Measurements from ENCODE around the gene RUNX3.

RUNX3 gene

GRCh38 chr1:24970399-24970753, 40.3 kb upstream of the RUNX3 start:
- Histone ChIP-seq H3K27ac (replicated peaks; ENCODE audit: low read length) (no peak overlapping the region), H3K23ac (ENCODE audit: low read depth, low read length, poor library complexity) (peak overlapping the region; percentile 62), H2BK12ac (ENCODE audit: low read length) (peak overlapping the region; percentile 61), H3K14ac (ENCODE audit: low read length) (no peak overlapping the region), H3K27me3 (ENCODE audit: control insufficient read depth in 3 of 3, insufficient read depth in 3 of 3, low read depth in 1 of 3, low read length in 3 of 3) (peaks cover 0 to 6% (median 0%) of the 10 kb centered on the region in 3 experiments), H3K4ac (ENCODE audit: low read length) (no peak overlapping the region), H3K4me3 (ENCODE audit: low read length in 2 of 2) (no peak overlapping the region), H2BK5ac (ENCODE audit: low read length) (no peak overlapping the region), H2AK5ac (ENCODE audit: low read depth, low read length) (no peak overlapping the region), H3K4me2 (ENCODE audit: insufficient read depth, low read length, poor library complexity, severe bottlenecking) (no peak overlapping the region), H3K79me1 (ENCODE audit: low read depth, low read length) (no peaks in the 10 kb centered on the region), H3K4me1 (ENCODE audit: control insufficient read depth in 2 of 2, insufficient read depth in 1 of 2, low read depth in 1 of 2, low read length in 2 of 2) (peaks cover 7 to 16% of the 10 kb centered on the region in 2 donors), H4K8ac (ENCODE audit: low read depth, low read length) (no peak overlapping the region), H2BK120ac (ENCODE audit: low read depth, low read length) (no peak overlapping the region), H2AFZ (ENCODE audit: low read length) (peak overlapping the region; percentile 50), H3K36me3 (replicated peaks in 1 of 2; ENCODE audit: control insufficient read depth in 2 of 2, insufficient read depth in 2 of 2, low read length in 2 of 2) (no peaks in the 10 kb centered on the region), H3K18ac (ENCODE audit: low read length) (peak overlapping the region; percentile 93), H4K91ac (ENCODE audit: low read depth, low read length, poor library complexity) (no peak overlapping the region), H3K9ac (ENCODE audit: low read depth, low read length, poor library complexity) (peak overlapping the region; percentile 32), H2BK15ac (ENCODE audit: low read length) (peak overlapping the region; percentile 51), H3K9me3 (replicated peaks in 1 of 2; ENCODE audit: control insufficient read depth in 2 of 2, insufficient read depth in 1 of 2, low read depth in 1 of 2, low read length in 2 of 2) (peaks cover 5 to 8% of the 10 kb centered on the region in 2 donors)
- DNase-seq (ENCODE audit: low spot score) = no peak
- WGBS, 2 donors (ENCODE audit: extremely low coverage in 2 of 2, insufficient read length in 2 of 2, insufficient replicate concordance in 1 of 2) = no CpG with 5 or more reads among the region's 13 CpGs

- Histone ChIP-seq H2BK120ac (ENCODE audit: low read depth, low read length) (no peak overlapping the region), H4K91ac (ENCODE audit: low read depth, low read length, poor library complexity) (peak overlapping the region; percentile 48), H3K14ac (ENCODE audit: low read length) (no peak overlapping the region)
These were observed 39.7 kb upstream of the RUNX3 start for GRCh38 chr1:24969596-24970398.

GRCh38 chr1:24968941-24969585, 39.0 kb upstream of the RUNX3 start:
- peaks cover 7 to 16% of the 10 kb centered on the region in 2 donors for H3K4me1 ChIP-seq (ENCODE audit: control insufficient read depth in 2 of 2, insufficient read depth in 1 of 2, low read depth in 1 of 2, low read length in 2 of 2)

More at GRCh38 chr1:24969596-24970398, 39.7 kb upstream of the RUNX3 start:
- Histone ChIP-seq H2AK5ac (ENCODE audit: low read depth, low read length) (peak overlapping the region; percentile 15), H3K36me3 (replicated peaks in 1 of 2; ENCODE audit: control insufficient read depth in 2 of 2, insufficient read depth in 2 of 2, low read length in 2 of 2) (no peaks in the 10 kb centered on the region), H3K4ac (ENCODE audit: low read length) (no peak overlapping the region), H3K18ac (ENCODE audit: low read length) (peak overlapping the region; percentile 93), H3K4me3 (ENCODE audit: low read length in 2 of 2) (no peak overlapping the region), H3K27ac (replicated peaks; ENCODE audit: low read length) (no peak overlapping the region), H3K23ac (ENCODE audit: low read depth, low read length, poor library complexity) (peak overlapping the region; percentile 62), H2AFZ (ENCODE audit: low read length) (peak overlapping the region; percentile 50), H3K9ac (ENCODE audit: low read depth, low read length, poor library complexity) (no peak overlapping the region), H4K8ac (ENCODE audit: low read depth, low read length) (no peak overlapping the region), H2BK12ac (ENCODE audit: low read length) (no peak overlapping the region), H3K4me1 (ENCODE audit: control insufficient read depth in 2 of 2, insufficient read depth in 1 of 2, low read depth in 1 of 2, low read length in 2 of 2) (peaks cover 7 to 16% of the 10 kb centered on the region in 2 donors), H2BK15ac (ENCODE audit: low read length) (peak overlapping the region; percentile 51), H2BK5ac (ENCODE audit: low read length) (peak overlapping the region; percentile 16), H3K4me2 (ENCODE audit: insufficient read depth, low read length, poor library complexity, severe bottlenecking) (no peak overlapping the region), H3K79me1 (ENCODE audit: low read depth, low read length) (no peaks in the 10 kb centered on the region), H3K27me3 (ENCODE audit: control insufficient read depth in 3 of 3, insufficient read depth in 3 of 3, low read depth in 1 of 3, low read length in 3 of 3) (peaks cover 0 to 6% (median 0%) of the 10 kb centered on the region in 3 experiments), H3K9me3 (replicated peaks in 1 of 2; ENCODE audit: control insufficient read depth in 2 of 2, insufficient read depth in 1 of 2, low read depth in 1 of 2, low read length in 2 of 2) (peaks cover 2 to 3% of the 10 kb centered on the region in 2 donors)
- DNase-seq (ENCODE audit: low spot score) = no peak
- no CpG with 5 or more reads among the region's 26 CpGs for WGBS, 2 donors (ENCODE audit: extremely low coverage in 2 of 2, insufficient read length in 2 of 2, insufficient replicate concordance in 1 of 2)

GRCh38 chr1:24967962-24968361, 37.9 kb upstream of the RUNX3 start:
- Histone ChIP-seq H3K4ac (ENCODE audit: low read length) (no peak overlapping the region), H3K18ac (ENCODE audit: low read length) (no peak overlapping the region), H3K4me1 (ENCODE audit: control insufficient read depth in 2 of 2, insufficient read depth in 1 of 2, low read depth in 1 of 2, low read length in 2 of 2) (peaks cover 7 to 19% of the 10 kb centered on the region in 2 donors), H2BK5ac (ENCODE audit: low read length) (no peak overlapping the region), H3K79me1 (ENCODE audit: low read depth, low read length) (no peaks in the 10 kb centered on the region), H3K4me2 (ENCODE audit: insufficient read depth, low read length, poor library complexity, severe bottlenecking) (no peak overlapping the region), H2AK5ac (ENCODE audit: low read depth, low read length) (no peak overlapping the region), H4K91ac (ENCODE audit: low read depth, low read length, poor library complexity) (no peak overlapping the region), H3K27ac (replicated peaks; ENCODE audit: low read length) (no peak overlapping the region), H2BK15ac (ENCODE audit: low read length) (no peak overlapping the region), H4K8ac (ENCODE audit: low read depth, low read length) (no peak overlapping the region), H3K23ac (ENCODE audit: low read depth, low read length, poor library complexity) (no peak overlapping the region), H3K14ac (ENCODE audit: low read length) (no peak overlapping the region), H2BK12ac (ENCODE audit: low read length) (no peak overlapping the region), H2BK120ac (ENCODE audit: low read depth, low read length) (no peak overlapping the region), H3K27me3 (ENCODE audit: control insufficient read depth in 3 of 3, insufficient read depth in 3 of 3, low read depth in 1 of 3, low read length in 3 of 3) (peaks cover 0 to 17% (median 0%) of the 10 kb centered on the region in 3 experiments), H3K4me3 (ENCODE audit: low read length in 2 of 2) (no peak overlapping the region), H3K9ac (ENCODE audit: low read depth, low read length, poor library complexity) (no peak overlapping the region), H3K9me3 (replicated peaks in 1 of 2; ENCODE audit: control insufficient read depth in 2 of 2, insufficient read depth in 1 of 2, low read depth in 1 of 2, low read length in 2 of 2) (peaks cover 0 to 2% of the 10 kb centered on the region in 2 donors), H2AFZ (ENCODE audit: low read length) (no peak overlapping the region), H3K36me3 (replicated peaks in 1 of 2; ENCODE audit: control insufficient read depth in 2 of 2, insufficient read depth in 2 of 2, low read length in 2 of 2) (no peaks in the 10 kb centered on the region)
- DNase-seq (ENCODE audit: low spot score) = no peak
- no CpG with 5 or more reads among the region's 6 CpGs for whole genome bisulfite sequencing, 2 donors (ENCODE audit: extremely low coverage in 2 of 2, insufficient read length in 2 of 2, insufficient replicate concordance in 1 of 2)

More at GRCh38 chr1:24968941-24969585, 39.0 kb upstream of the RUNX3 start:
- H3K27ac ChIP-seq (replicated peaks; ENCODE audit: low read length) = no peak overlapping the region
- H3K4me3 ChIP-seq (ENCODE audit: low read length in 2 of 2) = no peak overlapping the region
- H2AFZ ChIP-seq (ENCODE audit: low read length) = no peak overlapping the region
- H4K8ac ChIP-seq (ENCODE audit: low read depth, low read length) = no peak overlapping the region
- no peak for DNase-seq (ENCODE audit: low spot score)
- H2BK15ac ChIP-seq (ENCODE audit: low read length) = no peak overlapping the region
- H2BK12ac ChIP-seq (ENCODE audit: low read length) = no peak overlapping the region
- WGBS, 2 donors (ENCODE audit: extremely low coverage in 2 of 2, insufficient read length in 2 of 2, insufficient replicate concordance in 1 of 2) = no CpG with 5 or more reads among the region's 14 CpGs
- no peak overlapping the region for H3K14ac ChIP-seq (ENCODE audit: low read length)
- no peak overlapping the region for H2BK5ac ChIP-seq (ENCODE audit: low read length)
- peak overlapping the region; percentile 89 for H2AK5ac ChIP-seq (ENCODE audit: low read depth, low read length)
- no peak overlapping the region for H2BK120ac ChIP-seq (ENCODE audit: low read depth, low read length)
- no peak overlapping the region for H3K23ac ChIP-seq (ENCODE audit: low read depth, low read length, poor library complexity)
- H3K9me3 ChIP-seq (replicated peaks in 1 of 2; ENCODE audit: control insufficient read depth in 2 of 2, insufficient read depth in 1 of 2, low read depth in 1 of 2, low read length in 2 of 2) = peaks cover 2 to 3% of the 10 kb centered on the region in 2 donors
- peaks cover 0 to 7% (median 0%) of the 10 kb centered on the region in 3 experiments for H3K27me3 ChIP-seq (ENCODE audit: control insufficient read depth in 3 of 3, insufficient read depth in 3 of 3, low read depth in 1 of 3, low read length in 3 of 3)
- H3K9ac ChIP-seq (ENCODE audit: low read depth, low read length, poor library complexity) = no peak overlapping the region
- H3K79me1 ChIP-seq (ENCODE audit: low read depth, low read length) = no peaks in the 10 kb centered on the region
- H3K36me3 ChIP-seq (replicated peaks in 1 of 2; ENCODE audit: control insufficient read depth in 2 of 2, insufficient read depth in 2 of 2, low read length in 2 of 2) = no peaks in the 10 kb centered on the region
- H4K91ac ChIP-seq (ENCODE audit: low read depth, low read length, poor library complexity) = peak overlapping the region; percentile 62
- no peak overlapping the region for H3K4ac ChIP-seq (ENCODE audit: low read length)
- H3K4me2 ChIP-seq (ENCODE audit: insufficient read depth, low read length, poor library complexity, severe bottlenecking) = no peak overlapping the region
- no peak overlapping the region for H3K18ac ChIP-seq (ENCODE audit: low read length)
